CD4-positive, alpha-beta T cell treated with Interleukin-1 beta for 1 hour (primary cell): ENCODE data around the gene PSMB7.
A peak's percentile ranks its signal among the peaks of the same experiment; 100 is the strongest.

ENCODE experiments used
- DNase-seq, 2 donors: peaks; one replicate each; pipeline ENCODE4 v3.0.0-alpha.2; 2020 to 2022

PSMB7 gene

GRCh38 chr9:124409410-124409809, 5.8 kb downstream of the PSMB7 start:
- no peak for DNase-seq

GRCh38 chr9:124403246-124403645, 12.0 kb downstream of the PSMB7 start:
- DNase-seq: no peak

- no peak for DNase-seq
These were observed 15.0 kb downstream of the PSMB7 start for GRCh38 chr9:124399968-124400940.

DNA sequence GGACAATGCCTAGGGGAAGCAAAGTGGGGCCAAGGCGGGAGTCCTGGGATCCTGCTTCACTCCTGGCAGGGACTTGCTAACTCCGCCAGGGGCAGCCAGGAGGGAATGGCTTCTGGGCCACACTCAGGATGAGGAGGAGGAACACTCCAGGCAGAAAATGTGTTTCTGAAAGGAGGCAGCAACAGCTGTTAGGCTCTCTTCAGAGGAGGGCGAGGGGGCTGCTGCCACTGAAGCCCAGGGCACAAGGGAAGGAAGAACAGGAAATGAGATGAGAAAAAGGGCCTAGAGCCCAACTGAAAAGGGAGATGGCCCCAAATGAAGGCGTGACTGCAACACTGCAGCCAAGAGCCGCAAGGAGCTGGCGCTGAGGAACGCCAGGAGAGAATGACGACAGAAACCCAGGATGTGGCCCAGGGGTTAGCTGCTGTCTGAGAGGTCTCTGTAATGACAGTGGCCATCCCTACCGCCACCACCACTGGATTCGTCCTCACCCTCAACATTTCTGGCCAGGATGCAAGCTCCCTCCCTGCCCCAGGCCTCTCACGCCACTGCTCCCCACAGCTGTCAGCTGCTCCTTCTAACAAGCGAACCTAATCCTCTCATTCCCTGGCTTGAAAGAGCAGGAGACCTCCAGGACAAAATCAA, 15.8 kb downstream of the PSMB7 start:
- no peak for DNase-seq

DNA sequence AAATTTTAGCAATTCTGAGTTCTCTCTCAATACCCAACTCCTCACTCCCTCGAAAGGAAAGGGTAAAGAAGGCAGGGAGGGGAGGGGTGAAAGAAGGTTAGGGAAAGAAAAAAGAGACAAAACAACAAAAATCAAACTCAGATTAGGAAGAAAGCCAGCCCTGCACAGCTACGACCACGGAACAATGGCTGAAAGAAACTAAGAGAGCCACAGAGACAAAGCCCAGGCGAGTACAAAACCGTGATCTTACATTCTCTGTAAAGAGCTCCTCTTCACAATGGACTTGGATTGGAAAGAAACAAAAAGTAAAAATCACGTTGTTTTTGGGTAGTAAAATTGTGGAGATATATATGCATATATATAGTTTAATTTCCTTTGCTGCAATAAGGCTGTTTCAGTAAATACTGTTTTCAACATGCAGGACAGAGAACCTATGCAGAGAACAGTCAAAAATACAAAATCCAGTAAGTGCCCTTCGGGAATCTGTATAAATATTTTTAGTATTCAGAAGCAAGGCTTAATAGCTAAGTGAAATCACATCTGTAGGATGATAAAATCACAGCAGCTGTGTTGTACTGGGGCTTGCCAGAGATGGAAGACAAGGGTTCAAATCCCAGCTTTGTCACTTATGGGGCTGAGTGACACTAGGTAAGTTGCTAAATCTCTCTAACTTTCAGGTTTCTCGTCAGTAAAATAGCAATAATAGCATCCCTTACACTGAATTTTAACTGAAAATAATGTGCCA, 16.9 kb downstream of the PSMB7 start:
- no peak for DNase-seq

DNA sequence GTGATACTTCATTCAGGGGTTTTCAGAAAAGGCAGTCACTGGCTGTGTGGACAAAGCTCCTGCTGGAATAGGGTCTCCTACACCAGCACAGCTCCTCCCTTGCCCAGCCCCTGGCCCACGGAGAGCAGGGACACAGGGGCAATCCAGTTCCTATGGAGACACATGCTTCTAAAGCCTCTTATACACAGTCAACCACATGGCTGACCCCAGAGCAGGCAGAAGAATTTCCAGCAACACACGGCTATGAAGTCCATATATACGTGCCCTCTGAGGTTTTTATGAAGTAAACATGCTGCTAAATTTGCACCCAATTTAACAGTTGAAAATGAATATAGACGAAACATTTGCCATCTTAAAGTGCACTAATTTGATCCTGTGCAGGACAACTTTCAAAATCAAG, 19.4 kb downstream of the PSMB7 start:
- DNase-seq: no peak

GRCh38 chr9:124394596-124394995, 20.6 kb downstream of the PSMB7 start:
- no peak for DNase-seq

GRCh38 chr9:124394167-124394566, 21.1 kb downstream of the PSMB7 start:
- DNase-seq: no peak

- DNase-seq: no peak
These were observed 22.3 kb downstream of the PSMB7 start for GRCh38 chr9:124392871-124393460.

GRCh38 chr9:124392254-124392870, 22.9 kb downstream of the PSMB7 start:
- DNase-seq: peak in 1 of 2 donors; percentile 42

DNA sequence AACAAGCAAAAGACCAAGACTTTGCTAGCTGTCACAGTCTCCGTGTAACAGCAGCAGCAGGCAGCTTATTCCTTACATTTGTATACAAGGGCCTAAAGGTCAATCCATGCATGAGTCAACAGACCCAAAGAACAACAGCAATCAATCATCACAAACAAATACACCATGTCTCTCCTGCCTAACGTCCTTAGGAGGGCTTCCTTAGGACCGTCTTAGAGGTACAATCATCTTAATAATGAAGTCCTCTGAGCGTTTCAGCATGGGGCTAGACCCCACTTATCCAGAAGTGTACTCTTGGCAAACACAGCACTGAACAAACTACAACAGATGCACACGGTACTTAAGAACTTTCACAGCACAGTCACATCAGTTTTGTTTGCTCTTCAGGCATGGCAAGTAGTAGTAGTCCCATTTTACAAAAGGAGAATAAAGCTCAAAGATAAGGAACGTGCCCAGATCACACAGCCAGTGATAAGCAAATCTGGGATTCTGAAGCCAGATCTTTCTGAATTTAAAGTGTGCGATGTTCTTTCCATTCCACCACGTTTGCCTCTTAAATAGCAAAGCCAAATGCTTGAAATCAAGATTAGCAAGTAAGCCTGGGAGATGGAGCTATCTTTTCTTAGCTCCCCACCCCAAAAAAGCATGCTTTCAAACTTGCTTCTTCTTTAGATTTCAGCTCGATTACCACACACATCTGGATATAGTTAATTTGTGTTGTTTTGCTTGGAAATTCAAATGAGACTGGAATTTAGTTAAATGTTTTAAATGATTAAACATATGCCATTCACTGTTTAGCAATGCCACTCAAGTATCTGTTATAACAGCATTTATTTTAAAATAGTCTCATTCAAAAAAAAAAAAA, 24.2 kb downstream of the PSMB7 start:
- no peak for DNase-seq

GRCh38 chr9:124389146-124389939, 25.9 kb downstream of the PSMB7 start:
- no peak for DNase-seq

DNA sequence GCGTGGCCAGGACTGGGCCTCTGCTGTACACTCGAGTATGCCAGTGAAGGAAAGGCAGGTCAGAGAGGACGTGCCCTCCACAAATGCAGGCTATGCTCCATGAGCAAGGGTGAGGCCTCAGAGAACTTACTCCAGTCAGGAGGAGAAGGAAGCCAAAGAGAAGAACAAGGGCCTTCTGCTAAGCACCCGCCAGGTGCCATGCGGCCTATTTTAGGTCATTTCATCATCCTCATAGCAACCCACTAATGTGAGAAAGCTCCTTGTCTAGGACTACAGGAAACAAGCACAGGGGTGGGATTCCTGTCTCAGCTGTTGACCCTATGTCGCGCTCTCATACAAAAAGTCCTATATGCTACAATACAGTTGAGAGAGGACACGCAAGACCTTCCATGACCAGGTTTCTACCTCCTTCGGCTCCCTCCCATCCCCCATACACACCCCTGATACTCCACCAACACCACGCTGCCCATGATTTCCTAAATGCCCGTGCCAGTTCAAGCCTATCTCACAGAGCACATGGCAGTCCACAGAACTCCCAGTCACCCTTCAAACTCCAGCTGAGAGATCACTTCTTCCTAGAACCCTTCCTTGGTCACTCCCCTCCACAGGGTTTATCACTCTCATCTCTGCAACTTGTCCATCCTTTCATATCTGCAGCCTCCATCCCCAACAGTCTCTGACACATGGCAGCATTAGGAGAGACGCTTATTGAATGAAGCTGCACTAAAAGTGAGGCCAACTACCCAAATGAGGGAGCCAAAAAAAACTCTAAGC, 26.8 kb downstream of the PSMB7 start:
- DNase-seq: no peak

GRCh38 chr9:124386201-124386600, 29.0 kb downstream of the PSMB7 start:
- no peak for DNase-seq

DNA sequence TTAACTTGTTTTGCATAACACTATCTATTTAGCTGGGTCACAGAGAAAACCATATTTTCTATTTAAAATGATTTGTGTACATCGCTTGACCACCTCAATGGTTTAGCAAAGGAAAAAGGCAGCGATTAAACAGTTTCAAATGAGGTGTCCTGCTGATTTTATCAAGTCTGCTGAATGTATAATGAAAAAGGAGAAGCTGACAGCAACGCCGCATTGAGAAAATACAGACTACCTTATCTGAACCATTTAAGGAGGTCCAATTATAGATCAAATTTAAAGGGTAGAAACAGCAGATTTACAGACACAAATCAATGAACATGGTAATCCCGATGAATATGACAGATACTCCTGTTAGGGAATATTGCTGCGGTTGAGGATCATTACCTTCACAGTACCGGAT, 29.6 kb downstream of the PSMB7 start:
- DNase-seq: no peak

DNA sequence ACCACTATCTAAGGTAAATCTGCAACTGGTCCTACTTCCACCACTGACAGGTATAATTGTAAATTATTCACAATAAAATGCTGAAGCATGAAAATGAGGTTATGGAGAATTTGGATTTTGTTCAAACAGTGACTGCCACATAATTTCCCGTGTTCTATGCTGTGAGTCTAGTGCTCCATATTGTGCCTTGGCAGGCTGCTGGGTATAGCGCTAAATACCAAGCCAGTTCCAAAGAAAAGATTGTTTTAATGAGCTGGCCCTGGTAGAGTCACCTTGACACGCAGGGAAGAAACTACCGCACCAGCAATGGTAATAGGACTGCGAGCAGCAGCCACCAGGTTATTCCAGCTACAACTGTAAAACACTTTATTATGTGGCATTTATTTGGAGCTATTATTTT, 30.4 kb downstream of the PSMB7 start:
- DNase-seq: no peak

- no peak for DNase-seq
These were observed 31.0 kb downstream of the PSMB7 start for GRCh38 chr9:124384210-124384609.

DNA sequence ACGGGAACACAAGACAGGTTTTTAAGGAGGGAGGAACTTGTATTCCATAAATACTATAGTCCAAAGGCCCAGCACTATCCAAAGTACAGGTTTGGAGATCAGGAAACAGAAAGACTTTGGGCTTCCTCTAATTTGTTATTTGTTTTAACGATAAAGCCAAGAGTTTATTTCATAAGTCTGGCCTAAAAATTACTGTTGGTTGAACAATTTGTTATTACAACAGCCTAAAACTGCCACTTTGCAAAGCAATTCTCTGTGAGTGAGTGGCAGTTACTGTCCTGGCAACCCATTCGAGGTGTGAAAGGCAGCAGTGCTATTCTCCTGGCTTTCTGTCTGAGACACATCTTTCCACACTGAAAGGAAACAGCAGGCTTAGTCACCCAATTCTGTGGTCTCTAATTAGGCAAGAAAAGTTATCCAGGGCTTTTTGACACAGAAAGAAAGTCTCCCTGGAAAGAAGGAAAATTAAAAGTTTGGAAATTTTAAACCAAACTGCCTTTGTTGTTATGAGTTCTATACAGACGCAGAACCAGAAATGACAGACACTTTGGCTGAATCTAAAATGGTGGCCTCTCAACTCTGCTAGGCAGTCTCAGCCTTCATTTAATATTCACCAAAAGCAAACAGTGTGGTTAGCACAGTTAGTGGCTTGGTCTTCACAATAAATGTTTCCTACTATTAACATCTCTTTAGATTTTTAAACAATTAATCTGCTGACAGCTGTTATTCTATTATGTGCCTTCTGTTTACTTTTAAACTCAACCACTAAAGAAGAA, 33.9 kb downstream of the PSMB7 start:
- no peak for DNase-seq
